Subcutaneous adipose tissue (tissue), 4 donors: ENCODE data around the gene SMARCA4. TPM values are rescaled to one million over a fixed set of nuclear protein-coding genes. Genes with fewer than 3 reads are reported as not detected.

ENCODE experiments used
- total RNA-seq, 4 donors: library from RNA; depleted of rRNA; stranded (reverse); fragments of >200 nt; gene quantifications; one replicate each; pipeline ENCODE4 v1.1.0, GENCODE V29; 2016
- TF ChIP-seq, protein P1 (sequence below): fragments of 450-650 bp; IDR thresholded peaks from one replicate; pipeline ENCODE4 v1.5.1; 2016; ENCODE audit warnings: low read depth, mild to moderate bottlenecking, control low read depth, antibody characterized with exemption, moderate library complexity

SMARCA4 gene
- total RNA-seq, 4 donors from 2014 or later = 29.7 to 57.5 (median 39.1) TPM

DNA sequence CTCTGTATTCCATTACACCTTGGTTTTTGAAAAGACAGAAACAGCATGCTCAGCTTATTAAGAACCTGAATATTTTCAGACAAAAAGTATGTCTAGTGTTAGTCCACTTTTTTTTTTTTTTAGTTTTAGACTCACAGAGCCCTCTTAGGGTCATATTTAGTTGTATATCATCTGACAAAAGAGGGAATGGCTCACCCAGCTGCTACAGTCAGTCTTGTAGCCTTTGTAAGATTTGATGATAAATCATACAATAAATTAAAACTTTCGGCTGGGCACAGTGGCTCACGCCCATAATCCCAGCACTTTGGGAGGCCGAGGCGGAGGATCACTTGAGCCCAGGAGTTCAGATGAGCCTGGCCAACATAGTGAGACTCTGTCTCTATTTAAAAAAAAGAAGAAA lies 84.7 kb downstream of the SMARCA4 start:
- TF ChIP-seq, protein P1, sequence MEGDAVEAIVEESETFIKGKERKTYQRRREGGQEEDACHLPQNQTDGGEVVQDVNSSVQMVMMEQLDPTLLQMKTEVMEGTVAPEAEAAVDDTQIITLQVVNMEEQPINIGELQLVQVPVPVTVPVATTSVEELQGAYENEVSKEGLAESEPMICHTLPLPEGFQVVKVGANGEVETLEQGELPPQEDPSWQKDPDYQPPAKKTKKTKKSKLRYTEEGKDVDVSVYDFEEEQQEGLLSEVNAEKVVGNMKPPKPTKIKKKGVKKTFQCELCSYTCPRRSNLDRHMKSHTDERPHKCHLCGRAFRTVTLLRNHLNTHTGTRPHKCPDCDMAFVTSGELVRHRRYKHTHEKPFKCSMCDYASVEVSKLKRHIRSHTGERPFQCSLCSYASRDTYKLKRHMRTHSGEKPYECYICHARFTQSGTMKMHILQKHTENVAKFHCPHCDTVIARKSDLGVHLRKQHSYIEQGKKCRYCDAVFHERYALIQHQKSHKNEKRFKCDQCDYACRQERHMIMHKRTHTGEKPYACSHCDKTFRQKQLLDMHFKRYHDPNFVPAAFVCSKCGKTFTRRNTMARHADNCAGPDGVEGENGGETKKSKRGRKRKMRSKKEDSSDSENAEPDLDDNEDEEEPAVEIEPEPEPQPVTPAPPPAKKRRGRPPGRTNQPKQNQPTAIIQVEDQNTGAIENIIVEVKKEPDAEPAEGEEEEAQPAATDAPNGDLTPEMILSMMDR = no peak

DNA sequence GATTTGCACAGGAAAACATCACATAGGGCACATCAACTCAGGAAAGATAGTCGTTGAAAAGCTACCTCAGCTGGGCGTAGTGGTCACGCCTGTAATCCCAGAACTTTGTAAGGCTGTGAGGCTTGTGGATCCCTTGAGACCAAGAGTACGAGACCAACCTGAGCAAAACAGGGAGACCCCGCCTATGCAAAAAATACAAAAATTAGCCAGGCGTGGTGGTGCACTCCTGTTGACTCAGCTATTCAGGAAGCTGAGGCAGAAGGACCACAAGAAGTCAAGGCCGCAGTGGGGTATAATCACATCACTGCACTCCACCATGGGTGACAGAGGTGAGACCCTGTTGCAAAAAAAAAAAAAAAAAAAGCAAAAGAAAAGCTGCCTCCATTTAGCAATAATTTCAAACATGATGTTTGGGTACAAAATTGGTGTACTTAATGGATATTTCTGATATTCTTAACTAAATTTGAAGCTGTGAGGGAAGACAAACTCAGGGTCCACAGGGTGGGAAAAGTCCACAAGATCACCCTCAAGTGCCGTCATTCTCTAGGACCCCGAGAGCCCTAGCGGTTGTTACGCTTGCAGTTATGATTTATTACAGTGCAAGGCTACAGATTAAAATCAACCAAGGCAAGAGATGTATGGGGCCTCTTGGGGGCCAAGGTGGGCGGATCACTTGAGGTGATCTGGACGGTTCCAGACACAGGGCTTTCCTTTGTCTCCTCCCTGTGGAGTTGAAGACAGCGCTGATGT lies 86.0 kb downstream of the SMARCA4 start:
- TF ChIP-seq, protein P1 = no peak

DNA sequence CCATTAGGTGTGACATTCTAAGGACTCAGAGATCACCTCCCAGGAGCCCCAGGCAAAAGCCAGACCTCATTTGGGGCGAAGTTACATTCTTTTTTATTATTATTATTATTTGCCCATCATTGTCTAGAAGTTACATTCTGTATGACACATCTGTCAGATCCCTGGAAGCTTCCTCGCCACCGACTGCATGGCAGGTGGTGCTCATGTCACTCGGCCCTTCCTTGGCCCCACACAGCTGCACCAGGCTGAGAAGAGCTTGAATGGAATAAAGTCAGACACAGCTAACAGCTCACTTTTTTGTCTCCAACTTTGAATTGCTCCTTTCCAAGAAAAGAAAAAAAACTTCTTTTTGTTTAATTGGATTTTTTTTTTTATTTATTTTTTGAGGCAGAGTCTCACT lies 87.0 kb downstream of the SMARCA4 start:
- TF ChIP-seq, protein P1 = no peak

DNA sequence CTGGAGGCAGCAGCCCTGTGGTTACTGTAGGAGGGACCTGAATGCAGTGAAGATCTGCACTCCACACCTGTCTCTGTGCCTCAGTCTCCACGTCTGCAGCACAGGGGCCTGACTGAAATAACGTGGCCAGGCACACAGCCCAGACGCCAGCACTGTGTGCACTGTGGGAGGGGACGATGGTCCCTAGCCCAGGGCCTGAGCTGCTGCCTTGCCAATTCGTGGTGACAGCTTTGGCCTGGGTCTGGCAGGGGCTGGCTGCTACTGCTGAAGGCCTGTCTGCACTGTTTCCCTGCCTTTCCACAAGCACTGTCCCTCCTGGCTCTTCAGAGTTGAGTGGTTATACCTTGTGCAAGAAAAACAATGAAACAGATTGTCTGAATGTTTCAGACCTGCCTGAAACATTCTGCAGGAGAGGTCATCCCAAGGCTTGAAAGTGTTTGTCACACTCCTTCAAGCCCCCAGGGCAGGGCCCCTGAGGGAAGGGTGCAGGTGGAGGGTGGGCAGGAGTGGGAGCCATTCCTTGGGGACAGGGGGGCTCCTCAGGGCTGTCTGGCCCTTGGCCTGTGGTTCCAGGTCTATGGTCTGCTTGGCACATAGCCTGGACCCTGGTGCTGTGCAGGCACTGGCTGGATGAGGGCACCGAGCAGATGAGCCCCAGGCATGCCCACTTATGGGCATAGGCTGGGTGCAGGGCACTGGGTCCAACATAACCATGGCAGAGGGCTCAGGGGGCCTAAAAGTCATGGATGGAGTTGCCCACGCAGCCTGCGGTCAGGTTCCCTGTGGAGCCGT lies 89.7 kb downstream of the SMARCA4 start:
- TF ChIP-seq, protein P1 = no peak

DNA sequence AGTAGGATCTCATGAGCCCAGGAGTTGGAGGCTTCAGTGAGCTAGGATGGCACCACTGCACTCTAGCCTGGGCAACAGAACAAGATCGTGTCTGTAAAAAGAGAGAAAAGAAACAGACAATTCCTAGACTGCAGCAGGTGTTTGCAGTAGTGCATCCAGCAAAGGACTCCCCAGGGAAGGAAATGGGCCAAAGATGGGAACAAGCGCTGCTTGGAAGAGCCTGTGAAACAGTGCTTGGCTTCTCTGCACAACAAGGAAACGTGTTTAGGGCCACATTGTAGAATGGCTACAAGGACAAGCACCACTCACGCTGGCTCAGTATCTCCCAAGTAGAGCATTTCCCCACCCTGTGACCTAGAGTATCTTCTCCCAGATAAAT lies 93.0 kb downstream of the SMARCA4 start:
- TF ChIP-seq, protein P1 = no peak

DNA sequence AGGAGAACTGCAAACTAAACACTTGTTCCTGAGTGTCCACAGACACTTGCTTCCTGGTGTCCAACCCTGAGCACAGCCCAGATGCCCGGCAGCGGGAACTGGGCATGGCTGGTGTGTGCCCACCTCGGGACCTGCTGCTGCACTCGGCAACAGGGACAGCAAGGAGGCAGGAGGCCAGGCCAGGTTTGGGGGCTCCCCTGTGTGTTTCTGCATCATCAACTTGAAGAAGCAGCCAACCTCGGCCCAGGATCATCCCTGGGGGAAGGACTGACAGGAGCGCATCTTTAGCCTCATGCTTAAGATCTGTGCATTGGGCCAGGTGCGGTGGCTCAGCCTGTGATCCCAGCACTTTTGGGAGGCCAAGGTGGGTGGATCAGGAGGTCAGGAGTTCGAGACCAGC lies 93.4 kb downstream of the SMARCA4 start:
- TF ChIP-seq, protein P1 = no peak

DNA sequence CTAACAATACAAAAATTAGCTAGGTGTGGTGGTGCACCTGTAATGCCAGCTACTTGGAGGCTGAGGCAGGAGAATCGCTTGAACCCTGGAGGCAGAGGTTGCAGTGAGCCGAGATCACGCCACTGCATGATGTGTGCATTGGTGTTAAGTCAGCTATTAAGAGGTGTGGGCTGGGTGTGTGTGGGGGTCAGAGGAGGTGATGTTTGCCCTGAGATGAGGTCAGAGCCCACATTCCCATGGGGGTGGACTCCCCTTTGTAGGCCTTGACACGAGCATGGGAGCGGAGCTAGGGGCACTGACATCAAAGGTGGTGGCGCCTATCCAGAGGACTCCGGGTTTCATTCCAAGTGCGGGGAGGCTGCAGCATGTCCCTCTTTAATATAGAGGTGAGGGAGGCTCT lies 93.8 kb downstream of the SMARCA4 start:
- TF ChIP-seq, protein P1 = no peak
